NCI-H1092 (cell line): ENCODE results near the gene MLF1.

ENCODE experiments used
- DNase-seq: peaks from one replicate; lab custom pipeline; 2025; lab: John Stamatoyannopoulos, UW

The MLF1 gene

GRCh38 chr3:158574646-158575045 lies 3.7 kb downstream of the MLF1 start:
- no peak for DNase-seq

GRCh38 chr3:158590223-158590622 lies 19.2 kb downstream of the MLF1 start:
- no peak for DNase-seq

- DNase-seq, result no peak
Measured at GRCh38 chr3:158600787-158601186, 29.8 kb downstream of the MLF1 start.

- DNase-seq, result no peak
Measured at GRCh38 chr3:158602227-158602626, 31.2 kb downstream of the MLF1 start.

- DNase-seq, result no peak
Measured at GRCh38 chr3:158617982-158618875, 47.2 kb downstream of the MLF1 start.

GRCh38 chr3:158625881-158626280 lies 54.9 kb downstream of the MLF1 start:
- DNase-seq, result no peak

GRCh38 chr3:158631981-158632380 lies 61.0 kb downstream of the MLF1 start:
- DNase-seq, result no peak

GRCh38 chr3:158640646-158641045 lies 69.7 kb downstream of the MLF1 start:
- DNase-seq, result no peak

- no peak for DNase-seq
Measured at GRCh38 chr3:158642005-158642404, 71.0 kb downstream of the MLF1 start.

- DNase-seq, result no peak
Measured at GRCh38 chr3:158642474-158643210, 71.6 kb downstream of the MLF1 start.

GRCh38 chr3:158644345-158644908 lies 73.4 kb downstream of the MLF1 start, which contains the start of gene GFM1:
TSS of gene GFM1 (plus strand) at chr3:158644527. CDS start at chr3:158644635, 108 bp downstream.
- peak; percentile 94 for DNase-seq

- DNase-seq, result no peak
Measured at GRCh38 chr3:158649791-158650190, 78.8 kb downstream of the MLF1 start.

GRCh38 chr3:158651192-158651591 lies 80.2 kb downstream of the MLF1 start:
- no peak for DNase-seq

- no peak for DNase-seq
Measured at GRCh38 chr3:158652463-158652862, 81.5 kb downstream of the MLF1 start.
